Measurements from ENCODE around the gene SLAMF7. TPM values are rescaled to one million over a fixed set of nuclear protein-coding genes. Genes with fewer than 3 reads are reported as not detected.
"Not testable (repeated sequence)": the region's sequence is repeated elsewhere in the genome, so short reads cannot be mapped to it uniquely, and the experiment has no call there.

The SLAMF7 gene
- total RNA-seq, 1 donor from 2014 or later = 0.48 TPM

- no peaks in the 10 kb centered on the region for H3K36me3 Mint-ChIP-seq
- no peaks in the 10 kb centered on the region for H3K27me3 Mint-ChIP-seq
- peak overlapping the region; percentile 62 for H3K4me3 Mint-ChIP-seq
- H3K9me3 Mint-ChIP-seq = no peaks in the 10 kb centered on the region
- H3K27ac Mint-ChIP-seq = peak overlapping the region; percentile 94
- DNase-seq (ENCODE audit: extremely low spot score, unreplicated experiment) = no peak
- peaks cover 9% of the 10 kb centered on the region for H3K4me1 Mint-ChIP-seq (ENCODE audit: unreplicated experiment)
- TF ChIP-seq CTCF (conservative IDR thresholded peaks at IDR 0.05) = no peak
Observed at GRCh38 chr1:160781914-160782689, 43.1 kb downstream of the SLAMF7 start.

GRCh38 chr1:160782988-160783765 is 44.1 kb downstream of the SLAMF7 start:
- H3K4me1 Mint-ChIP-seq (ENCODE audit: unreplicated experiment); DNase-seq (ENCODE audit: extremely low spot score, unreplicated experiment); H3K27me3 Mint-ChIP-seq; H3K27ac Mint-ChIP-seq; H3K9me3 Mint-ChIP-seq; H3K4me3 Mint-ChIP-seq; H3K36me3 Mint-ChIP-seq: not testable (repeated sequence)

- Mint-ChIP-seq H3K27ac (no peak overlapping the region), H3K9me3 (no peaks in the 10 kb centered on the region), H3K4me1 (ENCODE audit: unreplicated experiment) (no peaks in the 10 kb centered on the region), H3K27me3 (no peaks in the 10 kb centered on the region), H3K36me3 (no peaks in the 10 kb centered on the region), H3K4me3 (no peak overlapping the region)
- no peak for DNase-seq (ENCODE audit: extremely low spot score, unreplicated experiment)
- TF ChIP-seq CTCF (conservative IDR thresholded peaks at IDR 0.05) = no peak
Observed at GRCh38 chr1:160789051-160789701, 50.1 kb downstream of the SLAMF7 start.

GRCh38 chr1:160789702-160790611 is 50.9 kb downstream of the SLAMF7 start:
- Mint-ChIP-seq H3K4me3 (no peak overlapping the region), H3K27me3 (no peaks in the 10 kb centered on the region), H3K27ac (no peak overlapping the region), H3K9me3 (no peaks in the 10 kb centered on the region), H3K36me3 (no peaks in the 10 kb centered on the region), H3K4me1 (ENCODE audit: unreplicated experiment) (no peaks in the 10 kb centered on the region)
- DNase-seq (ENCODE audit: extremely low spot score, unreplicated experiment) = no peak
- no peak for TF ChIP-seq CTCF (conservative IDR thresholded peaks at IDR 0.05)

GRCh38 chr1:160794376-160794775 is 55.3 kb downstream of the SLAMF7 start:
- H3K27me3 Mint-ChIP-seq = no peaks in the 10 kb centered on the region
- H3K4me1 Mint-ChIP-seq (ENCODE audit: unreplicated experiment) = no peaks in the 10 kb centered on the region
- DNase-seq (ENCODE audit: extremely low spot score, unreplicated experiment) = no peak

More at GRCh38 chr1:160794376-160794775, 55.3 kb downstream of the SLAMF7 start:
- no peak overlapping the region for H3K27ac Mint-ChIP-seq
- TF ChIP-seq CTCF (conservative IDR thresholded peaks at IDR 0.05) = no peak
- no peaks in the 10 kb centered on the region for H3K9me3 Mint-ChIP-seq
- H3K36me3 Mint-ChIP-seq = no peaks in the 10 kb centered on the region
- H3K4me3 Mint-ChIP-seq = no peak overlapping the region
